Stimulated activated CD8-positive, alpha-beta memory T cell treated with anti-CD3 and anti-CD28 coated beads, Interleukin-12 subunit alpha, Interleukin-12 subunit beta, amount 100 ng/mL, for 1 hour (primary cell): ENCODE measurements around the gene AKAP11.
"Not testable (repeated sequence)": the region's sequence is repeated elsewhere in the genome, so short reads cannot be mapped to it uniquely, and the experiment has no call there.

Source experiments
- DNase-seq: peaks from one replicate; pipeline ENCODE4 v3.0.0-alpha.2; 2020; ENCODE audit warnings: low read depth

The AKAP11 gene

GRCh38 chr13:42272115-42272803, at the start of gene AKAP11:
Gene AKAP11, plus strand, starts transcription at chr13:42272152. Its CDS starts 14,197 bp downstream, at chr13:42286349.
- DNase-seq: peak; percentile 14

GRCh38 chr13:42223681-42224080, 48.3 kb upstream of the AKAP11 start:
- DNase-seq: no peak

- DNase-seq: no peak
Measured at GRCh38 chr13:42225051-42225450, 46.9 kb upstream of the AKAP11 start.

GRCh38 chr13:42226759-42227158, 45.2 kb upstream of the AKAP11 start:
- DNase-seq: not testable (repeated sequence)

- DNase-seq: no peak
Measured at GRCh38 chr13:42228527-42228926, 43.4 kb upstream of the AKAP11 start.

GRCh38 chr13:42229287-42229686, 42.7 kb upstream of the AKAP11 start:
- no peak for DNase-seq

GRCh38 chr13:42232671-42233070, 39.3 kb upstream of the AKAP11 start:
- no peak for DNase-seq

GRCh38 chr13:42233726-42234125, 38.2 kb upstream of the AKAP11 start:
- DNase-seq: no peak

GRCh38 chr13:42239161-42239560, 32.8 kb upstream of the AKAP11 start:
- DNase-seq: no peak

- no peak for DNase-seq
Measured at GRCh38 chr13:42239644-42240043, 32.3 kb upstream of the AKAP11 start.

GRCh38 chr13:42246541-42246940, 25.4 kb upstream of the AKAP11 start:
- no peak for DNase-seq

- DNase-seq: no peak
Measured at GRCh38 chr13:42247883-42248282, 24.1 kb upstream of the AKAP11 start.

- DNase-seq: no peak
Measured at GRCh38 chr13:42255886-42256285, 16.1 kb upstream of the AKAP11 start.

GRCh38 chr13:42258747-42259146, 13.2 kb upstream of the AKAP11 start:
- no peak for DNase-seq

- DNase-seq: no peak
Measured at GRCh38 chr13:42259515-42259914, 12.4 kb upstream of the AKAP11 start.

- no peak for DNase-seq
Measured at GRCh38 chr13:42260903-42261654, 10.9 kb upstream of the AKAP11 start.

GRCh38 chr13:42266473-42266872, 5.5 kb upstream of the AKAP11 start:
- no peak for DNase-seq

GRCh38 chr13:42270160-42270856, 1.6 kb upstream of the AKAP11 start:
- no peak for DNase-seq

GRCh38 chr13:42270857-42271215, 1.1 kb upstream of the AKAP11 start:
- no peak for DNase-seq

- peak; percentile 87 for DNase-seq
Measured at GRCh38 chr13:42271337-42272114, 426 bp upstream of the AKAP11 start.

- no peak for DNase-seq
Measured at GRCh38 chr13:42272804-42273175, 838 bp downstream of the AKAP11 start.

GRCh38 chr13:42274386-42275097, 2.6 kb downstream of the AKAP11 start:
- DNase-seq: no peak
